ENCODE data around the gene DOCK1.

The DOCK1 gene

DNA sequence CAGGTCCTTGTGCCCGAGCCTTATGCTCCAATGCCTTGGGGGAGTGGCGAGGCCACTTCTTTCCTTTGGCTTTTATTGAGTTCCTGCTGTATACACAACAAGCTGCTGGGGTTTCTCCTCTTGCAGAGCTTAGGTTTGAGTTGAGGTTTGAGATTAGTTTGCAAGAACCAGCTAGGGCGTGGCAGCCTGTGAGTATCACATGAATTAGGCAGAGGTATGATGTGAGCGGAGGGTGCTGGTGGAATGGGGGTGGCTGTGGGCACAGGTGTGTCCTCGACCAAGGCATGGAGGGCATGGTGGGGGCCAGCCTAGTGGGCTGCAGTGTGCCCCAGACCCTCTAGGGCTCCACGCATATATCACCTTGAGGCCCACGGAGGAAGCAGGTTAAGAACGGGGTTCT lies 123.3 kb downstream of the DOCK1 start:
- no peak overlapping the region for H3K27ac ChIP-seq (ENCODE audit: low read length)
- H3K36me3 ChIP-seq (ENCODE audit: insufficient read depth, low read depth, low read length) = peaks cover 89% of the 10 kb centered on the region
- no peaks in the 10 kb centered on the region for H3K9me3 ChIP-seq (ENCODE audit: insufficient read depth, low read depth, low read length)
- no peak overlapping the region for H3K4me3 ChIP-seq (ENCODE audit: low read length)
- H3K9ac ChIP-seq (ENCODE audit: low read depth, low read length) = no peak overlapping the region
- no peaks in the 10 kb centered on the region for H3K27me3 ChIP-seq (ENCODE audit: insufficient read depth, low read length)
- no peaks in the 10 kb centered on the region for H3K4me1 ChIP-seq (ENCODE audit: insufficient read depth, low read length)

DNA sequence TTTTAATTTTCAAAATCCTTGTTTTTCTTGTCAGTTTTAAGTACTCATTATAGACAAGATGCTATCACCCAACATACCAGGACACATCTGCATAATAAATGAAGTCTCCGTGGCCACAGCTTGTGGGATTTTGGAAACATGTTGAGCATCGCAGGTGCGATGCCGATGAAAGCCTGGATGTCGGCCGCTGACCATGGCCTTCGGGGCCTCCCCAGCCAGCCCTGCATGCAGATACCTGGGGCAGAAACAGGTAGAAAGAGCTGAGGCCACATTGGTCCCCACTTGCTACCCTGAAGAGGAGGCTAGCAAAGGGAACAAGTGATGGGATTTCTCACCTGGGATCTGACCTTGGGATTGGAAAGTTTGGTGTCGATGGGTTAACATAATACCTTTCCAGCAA lies 123.8 kb downstream of the DOCK1 start:
- no peak overlapping the region for H3K27ac ChIP-seq (ENCODE audit: low read length)
- H3K9me3 ChIP-seq (ENCODE audit: insufficient read depth, low read depth, low read length) = no peaks in the 10 kb centered on the region
- no peak overlapping the region for H3K9ac ChIP-seq (ENCODE audit: low read depth, low read length)
- no peak overlapping the region for H3K4me3 ChIP-seq (ENCODE audit: low read length)
- peaks cover 89% of the 10 kb centered on the region for H3K36me3 ChIP-seq (ENCODE audit: insufficient read depth, low read depth, low read length)
- no peaks in the 10 kb centered on the region for H3K27me3 ChIP-seq (ENCODE audit: insufficient read depth, low read length)
- H3K4me1 ChIP-seq (ENCODE audit: insufficient read depth, low read length) = no peaks in the 10 kb centered on the region

DNA sequence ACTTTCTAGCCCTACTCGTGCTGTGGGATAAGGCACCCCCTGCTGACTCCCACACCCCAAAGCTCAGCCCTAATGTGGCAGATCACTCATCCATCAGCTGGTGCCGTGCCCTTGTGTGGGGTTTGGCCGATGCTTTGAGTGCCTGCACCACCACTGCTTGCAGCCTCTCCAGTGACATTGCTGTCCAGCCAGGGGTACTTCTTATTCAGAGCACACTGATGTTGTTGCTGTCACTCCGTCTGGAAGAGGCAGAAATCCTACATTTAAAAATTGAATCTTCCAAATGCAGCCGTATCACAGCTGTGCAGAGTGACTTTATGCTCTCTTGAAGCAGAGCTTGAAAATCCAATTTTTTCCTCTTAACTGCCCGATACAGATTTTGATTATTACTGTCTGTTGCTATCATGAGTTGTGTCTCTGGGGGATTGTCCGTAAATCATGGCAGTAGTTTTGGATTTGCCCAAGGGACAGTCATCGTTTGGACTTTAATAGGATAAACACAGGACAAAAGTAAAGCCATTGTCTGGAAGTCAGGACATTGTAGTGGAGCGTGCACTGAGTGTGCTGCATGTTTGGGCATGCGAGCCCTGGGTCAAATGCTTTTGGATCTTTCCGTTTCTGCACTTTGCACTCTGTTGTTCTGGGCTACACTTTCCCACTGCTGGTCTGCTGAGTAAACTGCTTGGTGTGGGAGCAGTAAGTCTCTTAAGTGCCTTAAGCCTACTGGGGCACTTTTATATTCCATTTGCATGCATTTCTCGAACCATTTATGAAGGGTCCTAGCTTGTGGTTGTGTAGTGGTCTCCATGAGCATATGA lies 128.2 kb downstream of the DOCK1 start:
- Histone ChIP-seq H3K4me3 (ENCODE audit: low read length) (no peak overlapping the region), H3K4me1 (ENCODE audit: insufficient read depth, low read length) (no peaks in the 10 kb centered on the region), H3K9me3 (ENCODE audit: insufficient read depth, low read depth, low read length) (no peaks in the 10 kb centered on the region), H3K27me3 (ENCODE audit: insufficient read depth, low read length) (no peaks in the 10 kb centered on the region), H3K36me3 (ENCODE audit: insufficient read depth, low read depth, low read length) (peaks cover 84% of the 10 kb centered on the region), H3K27ac (ENCODE audit: low read length) (no peak overlapping the region), H3K9ac (ENCODE audit: low read depth, low read length) (no peak overlapping the region)

DNA sequence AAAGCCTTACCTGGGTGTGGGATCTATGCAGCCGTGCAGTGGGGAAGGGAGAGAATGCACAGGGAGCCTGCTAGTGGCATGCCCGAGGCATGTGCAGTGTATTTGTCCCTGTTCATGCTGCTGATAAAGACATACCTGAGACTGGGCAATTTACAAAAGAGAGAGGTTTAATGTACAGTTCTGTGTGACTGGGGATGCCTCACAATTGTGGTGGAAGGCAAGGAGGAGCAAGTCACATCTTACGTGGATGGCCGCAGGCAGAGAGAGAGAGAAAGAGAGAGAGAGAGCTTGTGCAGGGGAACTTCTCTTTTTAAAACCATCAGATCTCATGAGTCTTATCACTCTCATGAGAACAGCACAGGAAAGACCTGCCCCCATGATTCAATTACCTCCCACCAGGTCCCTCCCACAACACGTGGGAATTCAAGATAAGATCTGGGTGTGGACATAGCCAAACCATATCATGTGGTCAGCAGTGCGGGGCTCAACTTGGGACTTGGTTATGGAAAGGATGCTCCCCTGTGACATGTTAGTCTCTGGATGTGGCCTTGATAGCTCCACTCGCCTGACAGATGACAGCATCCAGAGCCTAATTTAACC lies 128.9 kb downstream of the DOCK1 start:
- H3K4me3 ChIP-seq (ENCODE audit: low read length) = no peak overlapping the region
- no peaks in the 10 kb centered on the region for H3K4me1 ChIP-seq (ENCODE audit: insufficient read depth, low read length)
- H3K27me3 ChIP-seq (ENCODE audit: insufficient read depth, low read length) = no peaks in the 10 kb centered on the region
- H3K36me3 ChIP-seq (ENCODE audit: insufficient read depth, low read depth, low read length) = peaks cover 84% of the 10 kb centered on the region
- H3K27ac ChIP-seq (ENCODE audit: low read length) = no peak overlapping the region
- no peak overlapping the region for H3K9ac ChIP-seq (ENCODE audit: low read depth, low read length)
- no peaks in the 10 kb centered on the region for H3K9me3 ChIP-seq (ENCODE audit: insufficient read depth, low read depth, low read length)

DNA sequence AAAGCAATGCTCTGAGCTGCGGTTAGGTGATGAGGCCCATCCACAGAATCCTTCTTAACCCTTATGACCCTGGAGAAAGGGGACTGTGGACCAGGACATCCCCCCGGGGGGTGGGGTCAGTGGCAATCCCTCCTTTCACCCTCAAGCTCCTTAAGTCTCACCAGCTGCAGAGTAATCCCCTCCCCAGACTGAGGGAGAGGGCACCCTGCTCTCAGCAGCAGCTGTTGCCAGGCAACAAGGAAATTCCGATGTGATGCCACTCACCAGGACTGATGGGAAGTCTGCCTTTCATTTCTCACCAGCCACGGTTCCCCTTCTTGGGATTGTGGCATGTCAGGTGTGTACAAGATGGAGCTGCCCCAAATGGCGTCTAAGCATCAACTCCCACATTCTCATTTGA lies 129.6 kb downstream of the DOCK1 start:
- Histone ChIP-seq H3K27ac (ENCODE audit: low read length) (no peak overlapping the region), H3K36me3 (ENCODE audit: insufficient read depth, low read depth, low read length) (peaks cover 82% of the 10 kb centered on the region), H3K9ac (ENCODE audit: low read depth, low read length) (no peak overlapping the region), H3K4me3 (ENCODE audit: low read length) (no peak overlapping the region), H3K27me3 (ENCODE audit: insufficient read depth, low read length) (no peaks in the 10 kb centered on the region), H3K4me1 (ENCODE audit: insufficient read depth, low read length) (no peaks in the 10 kb centered on the region), H3K9me3 (ENCODE audit: insufficient read depth, low read depth, low read length) (no peaks in the 10 kb centered on the region)

DNA sequence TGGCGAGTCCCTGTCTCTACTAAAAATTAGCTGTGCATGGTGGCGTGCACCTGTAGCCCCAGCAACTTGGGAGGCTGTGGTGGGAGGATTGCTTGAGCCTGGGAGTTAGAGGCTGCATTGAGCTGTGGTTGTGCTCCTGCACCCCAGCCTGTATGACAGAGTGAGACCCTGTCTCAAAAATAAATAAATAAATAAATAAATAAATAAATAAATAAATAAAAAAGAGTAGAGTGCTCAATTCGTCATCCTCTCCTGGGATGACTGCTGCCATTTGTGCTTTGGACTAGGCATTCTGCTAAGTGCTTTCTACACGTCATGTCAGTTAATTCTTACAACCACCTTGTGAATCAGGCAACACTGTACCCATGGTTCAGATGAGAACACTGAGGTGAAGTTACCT lies 130.6 kb downstream of the DOCK1 start:
- peaks cover 84% of the 10 kb centered on the region for H3K36me3 ChIP-seq (ENCODE audit: insufficient read depth, low read depth, low read length)
- no peaks in the 10 kb centered on the region for H3K9me3 ChIP-seq (ENCODE audit: insufficient read depth, low read depth, low read length)
- H3K4me3 ChIP-seq (ENCODE audit: low read length) = no peak overlapping the region

DNA sequence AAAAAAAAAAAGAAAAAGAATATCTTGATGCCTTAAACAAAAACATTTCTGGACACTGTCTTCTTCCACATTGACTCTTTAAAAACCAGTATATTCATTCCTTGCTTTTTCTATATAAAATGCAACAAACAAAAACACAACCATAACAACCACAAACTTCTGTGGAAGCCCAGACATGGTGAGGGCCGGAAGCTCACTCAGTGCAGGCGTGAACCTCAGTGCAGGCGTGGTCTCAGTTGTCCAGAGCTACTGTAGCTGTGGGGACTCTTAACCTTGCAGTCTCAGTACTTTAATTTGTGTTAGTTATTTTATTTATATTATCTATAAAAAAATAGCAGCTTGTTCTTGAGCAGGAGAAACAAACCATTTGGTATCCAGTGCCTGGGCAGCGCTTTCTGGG lies 131.8 kb downstream of the DOCK1 start:
- no peak overlapping the region for H3K9ac ChIP-seq (ENCODE audit: low read depth, low read length)
- H3K36me3 ChIP-seq (ENCODE audit: insufficient read depth, low read depth, low read length) = peaks cover 84% of the 10 kb centered on the region
- no peaks in the 10 kb centered on the region for H3K4me1 ChIP-seq (ENCODE audit: insufficient read depth, low read length)
- no peaks in the 10 kb centered on the region for H3K27me3 ChIP-seq (ENCODE audit: insufficient read depth, low read length)
- no peak overlapping the region for H3K4me3 ChIP-seq (ENCODE audit: low read length)
- no peaks in the 10 kb centered on the region for H3K9me3 ChIP-seq (ENCODE audit: insufficient read depth, low read depth, low read length)
- no peak overlapping the region for H3K27ac ChIP-seq (ENCODE audit: low read length)

More for the DNA sequence above, 130.6 kb downstream of the DOCK1 start:
- Histone ChIP-seq H3K27me3 (ENCODE audit: insufficient read depth, low read length) (no peaks in the 10 kb centered on the region), H3K9ac (ENCODE audit: low read depth, low read length) (no peak overlapping the region), H3K27ac (ENCODE audit: low read length) (no peak overlapping the region), H3K4me1 (ENCODE audit: insufficient read depth, low read length) (no peaks in the 10 kb centered on the region)

DNA sequence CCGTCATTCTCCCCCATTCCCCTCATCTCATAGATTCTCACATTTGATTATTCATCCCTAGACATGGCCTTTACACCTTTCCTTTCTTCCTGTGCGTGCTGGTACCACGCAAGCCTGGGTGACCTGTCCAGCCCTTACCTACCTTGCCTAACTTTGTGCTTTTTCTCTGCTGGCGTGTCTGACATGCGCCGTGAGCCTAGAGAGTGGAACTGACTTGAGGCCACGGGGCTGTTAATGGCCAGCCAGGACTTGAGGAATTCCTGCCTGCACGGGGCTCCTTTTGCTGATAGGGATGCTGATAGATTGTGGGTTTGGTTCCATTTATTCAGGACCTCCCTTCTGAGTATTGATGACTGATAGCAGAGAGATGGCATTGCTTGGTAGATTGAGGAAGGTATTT lies 134.2 kb downstream of the DOCK1 start:
- Histone ChIP-seq H3K4me1 (ENCODE audit: insufficient read depth, low read length) (no peaks in the 10 kb centered on the region), H3K36me3 (ENCODE audit: insufficient read depth, low read depth, low read length) (peaks cover 84% of the 10 kb centered on the region), H3K4me3 (ENCODE audit: low read length) (no peak overlapping the region), H3K27me3 (ENCODE audit: insufficient read depth, low read length) (no peaks in the 10 kb centered on the region), H3K9me3 (ENCODE audit: insufficient read depth, low read depth, low read length) (no peaks in the 10 kb centered on the region), H3K27ac (ENCODE audit: low read length) (no peak overlapping the region), H3K9ac (ENCODE audit: low read depth, low read length) (no peak overlapping the region)

DNA sequence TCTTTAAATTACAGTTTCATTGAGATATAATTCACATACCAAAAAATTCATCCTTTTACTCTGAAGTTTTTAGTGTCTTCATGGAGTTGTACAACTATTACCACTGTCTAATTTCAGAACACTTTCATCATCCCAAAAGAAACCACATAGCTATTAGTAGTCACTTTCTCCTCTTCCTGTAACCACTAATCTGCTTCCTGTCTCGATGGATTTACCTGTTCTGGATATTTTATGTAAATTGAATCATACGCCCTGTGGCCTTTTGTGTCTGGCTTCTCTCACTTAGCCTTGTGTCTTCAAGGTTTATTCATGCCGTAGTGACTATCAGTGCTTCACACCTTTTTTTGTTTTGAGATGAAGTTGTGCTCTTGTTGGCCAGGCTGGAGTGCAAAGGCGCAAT lies 135.5 kb downstream of the DOCK1 start:
- H3K27me3 ChIP-seq (ENCODE audit: insufficient read depth, low read length) = no peaks in the 10 kb centered on the region
- H3K4me1 ChIP-seq (ENCODE audit: insufficient read depth, low read length) = no peaks in the 10 kb centered on the region
- H3K4me3 ChIP-seq (ENCODE audit: low read length) = no peak overlapping the region
- peaks cover 76% of the 10 kb centered on the region for H3K36me3 ChIP-seq (ENCODE audit: insufficient read depth, low read depth, low read length)
- no peak overlapping the region for H3K27ac ChIP-seq (ENCODE audit: low read length)
- H3K9me3 ChIP-seq (ENCODE audit: insufficient read depth, low read depth, low read length) = no peaks in the 10 kb centered on the region
- H3K9ac ChIP-seq (ENCODE audit: low read depth, low read length) = no peak overlapping the region

DNA sequence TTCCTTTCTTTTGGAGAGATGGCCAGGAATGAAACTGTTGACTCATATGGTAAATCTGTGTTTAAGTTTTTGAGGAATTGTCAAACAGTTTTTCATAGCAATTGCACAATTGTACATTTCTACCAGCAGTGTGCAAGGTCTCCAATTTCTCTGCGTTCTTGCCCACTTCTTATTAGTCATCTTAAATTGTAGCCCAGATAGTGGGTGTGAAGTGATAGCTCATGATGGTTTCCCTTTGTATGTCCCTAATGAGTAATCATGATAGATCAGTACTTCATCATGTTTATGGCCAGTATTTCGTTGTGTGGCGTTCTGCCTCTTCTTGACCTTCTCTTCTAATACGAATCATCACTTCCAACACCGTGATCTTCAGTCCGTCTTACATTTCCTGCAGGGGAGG lies 136.3 kb downstream of the DOCK1 start:
- no peaks in the 10 kb centered on the region for H3K27me3 ChIP-seq (ENCODE audit: insufficient read depth, low read length)
- H3K9ac ChIP-seq (ENCODE audit: low read depth, low read length) = no peak overlapping the region
- H3K4me3 ChIP-seq (ENCODE audit: low read length) = no peak overlapping the region
- H3K9me3 ChIP-seq (ENCODE audit: insufficient read depth, low read depth, low read length) = no peaks in the 10 kb centered on the region
- no peaks in the 10 kb centered on the region for H3K4me1 ChIP-seq (ENCODE audit: insufficient read depth, low read length)
- H3K36me3 ChIP-seq (ENCODE audit: insufficient read depth, low read depth, low read length) = peaks cover 71% of the 10 kb centered on the region
- no peak overlapping the region for H3K27ac ChIP-seq (ENCODE audit: low read length)

DNA sequence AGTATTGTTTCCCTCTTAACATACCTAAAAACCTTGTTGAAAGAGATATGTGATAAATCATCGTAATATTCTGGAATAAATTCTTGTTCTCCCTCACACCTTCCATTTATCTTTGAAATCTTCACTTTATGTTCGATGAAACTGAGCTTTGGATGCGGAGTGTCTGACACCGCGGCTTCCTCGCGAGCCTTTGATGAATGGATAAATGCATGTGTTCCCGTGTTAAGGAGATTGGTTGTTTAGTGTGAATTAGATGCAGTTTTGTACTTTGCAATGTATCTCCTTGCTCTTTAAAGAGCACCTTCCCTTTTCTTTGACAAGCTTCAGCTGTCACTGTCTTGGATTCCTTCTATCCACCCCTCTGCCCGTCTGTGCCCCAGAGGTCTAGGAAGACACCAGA lies 138.1 kb downstream of the DOCK1 start:
- no peak overlapping the region for H3K27ac ChIP-seq (ENCODE audit: low read length)
- H3K4me1 ChIP-seq (ENCODE audit: insufficient read depth, low read length) = no peaks in the 10 kb centered on the region
- H3K9me3 ChIP-seq (ENCODE audit: insufficient read depth, low read depth, low read length) = no peaks in the 10 kb centered on the region
- no peak overlapping the region for H3K9ac ChIP-seq (ENCODE audit: low read depth, low read length)
- no peaks in the 10 kb centered on the region for H3K27me3 ChIP-seq (ENCODE audit: insufficient read depth, low read length)
- H3K4me3 ChIP-seq (ENCODE audit: low read length) = no peak overlapping the region
- peaks cover 63% of the 10 kb centered on the region for H3K36me3 ChIP-seq (ENCODE audit: insufficient read depth, low read depth, low read length)

DNA sequence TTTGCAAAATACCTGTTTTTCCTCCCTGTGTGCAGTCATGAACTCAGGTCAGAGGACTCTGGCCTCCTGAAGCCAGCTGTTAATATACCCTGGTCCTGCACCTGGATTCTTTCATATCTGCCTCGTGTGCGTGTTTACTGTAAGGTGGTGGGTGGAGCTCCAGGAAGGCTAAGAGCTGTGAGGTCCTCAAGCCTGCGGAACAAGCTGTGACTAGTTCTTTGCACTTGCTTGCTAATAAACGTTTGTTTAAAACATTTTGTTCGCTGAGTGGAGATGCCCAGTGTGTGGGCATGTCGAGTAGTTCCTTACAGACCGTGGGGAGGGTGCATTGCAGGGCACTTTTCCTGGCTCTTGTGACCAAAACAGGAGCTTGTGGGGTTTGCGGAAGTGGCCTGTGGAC lies 139.0 kb downstream of the DOCK1 start:
- H3K36me3 ChIP-seq (ENCODE audit: insufficient read depth, low read depth, low read length) = peaks cover 54% of the 10 kb centered on the region
- H3K9ac ChIP-seq (ENCODE audit: low read depth, low read length) = no peak overlapping the region
- H3K27ac ChIP-seq (ENCODE audit: low read length) = no peak overlapping the region
- no peaks in the 10 kb centered on the region for H3K9me3 ChIP-seq (ENCODE audit: insufficient read depth, low read depth, low read length)
- H3K4me3 ChIP-seq (ENCODE audit: low read length) = no peak overlapping the region
- no peaks in the 10 kb centered on the region for H3K4me1 ChIP-seq (ENCODE audit: insufficient read depth, low read length)
- no peaks in the 10 kb centered on the region for H3K27me3 ChIP-seq (ENCODE audit: insufficient read depth, low read length)

All from iPS-20b (cell line).